HG02610 (cell line): ENCODE results near the gene ITSN1.

Experiments
- ATAC-seq: cut with Tn5 transposase; IDR thresholded peaks from one replicate; pipeline ENCODE4 v1.9.1; 2021; ENCODE audit warnings: mild to moderate bottlenecking, moderate library complexity; ENCODE audit not compliant: unreplicated experiment

Gene ITSN1

GRCh38 chr21:33677450-33677849, 35.1 kb downstream of the ITSN1 start:
- no peak for ATAC-seq

GRCh38 chr21:33680870-33681269, 38.6 kb downstream of the ITSN1 start:
- ATAC-seq = no peak

- no peak for ATAC-seq
Measured at GRCh38 chr21:33682992-33683627, 40.8 kb downstream of the ITSN1 start.

- ATAC-seq = no peak
Measured at GRCh38 chr21:33684068-33684467, 41.8 kb downstream of the ITSN1 start.

GRCh38 chr21:33684923-33685560, 42.7 kb downstream of the ITSN1 start:
- no peak for ATAC-seq

- no peak for ATAC-seq
Measured at GRCh38 chr21:33685613-33686197, 43.4 kb downstream of the ITSN1 start.

- ATAC-seq = no peak
Measured at GRCh38 chr21:33686386-33686785, 44.1 kb downstream of the ITSN1 start.

GRCh38 chr21:33687634-33688033, 45.3 kb downstream of the ITSN1 start:
- no peak for ATAC-seq

GRCh38 chr21:33688353-33688752, 46.1 kb downstream of the ITSN1 start:
- no peak for ATAC-seq

GRCh38 chr21:33690874-33691273, 48.6 kb downstream of the ITSN1 start:
- no peak for ATAC-seq

- ATAC-seq = no peak
Measured at GRCh38 chr21:33691945-33692603, 49.8 kb downstream of the ITSN1 start.

- no peak for ATAC-seq
Measured at GRCh38 chr21:33695813-33696212, 53.5 kb downstream of the ITSN1 start.

GRCh38 chr21:33696465-33696864, 54.2 kb downstream of the ITSN1 start:
- ATAC-seq = no peak

GRCh38 chr21:33698087-33698860, 56.0 kb downstream of the ITSN1 start:
- no peak for ATAC-seq

- no peak for ATAC-seq
Measured at GRCh38 chr21:33699277-33699676, 57.0 kb downstream of the ITSN1 start.

GRCh38 chr21:33700491-33700890, 58.2 kb downstream of the ITSN1 start:
- no peak for ATAC-seq

- no peak for ATAC-seq
Measured at GRCh38 chr21:33703750-33704606, 61.7 kb downstream of the ITSN1 start.

GRCh38 chr21:33707846-33708245, 65.5 kb downstream of the ITSN1 start:
- no peak for ATAC-seq

- ATAC-seq = no peak
Measured at GRCh38 chr21:33708874-33709273, 66.6 kb downstream of the ITSN1 start.
